ENCODE results near the gene SMR3A.

DNA sequence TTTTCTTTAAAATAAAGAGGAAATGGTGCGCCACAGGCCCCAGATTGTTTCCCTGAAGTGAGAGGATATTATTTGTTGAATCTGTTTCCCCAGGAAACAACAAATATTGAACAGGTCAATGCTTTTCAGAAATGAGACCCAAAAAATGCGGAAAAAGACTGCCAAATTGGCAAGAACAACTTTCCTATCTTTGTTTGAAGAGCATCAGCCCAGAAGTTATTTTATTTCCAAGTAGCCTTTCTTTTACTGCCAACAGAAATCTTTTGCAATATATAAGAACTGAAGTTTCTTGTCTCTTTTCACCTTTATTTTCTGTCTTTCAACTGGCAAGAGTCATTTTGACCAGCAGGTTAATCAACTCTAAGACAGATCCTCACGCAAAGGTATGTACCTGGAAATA lies at the start of gene SMR3A:
- TF ChIP-seq, protein P1, sequence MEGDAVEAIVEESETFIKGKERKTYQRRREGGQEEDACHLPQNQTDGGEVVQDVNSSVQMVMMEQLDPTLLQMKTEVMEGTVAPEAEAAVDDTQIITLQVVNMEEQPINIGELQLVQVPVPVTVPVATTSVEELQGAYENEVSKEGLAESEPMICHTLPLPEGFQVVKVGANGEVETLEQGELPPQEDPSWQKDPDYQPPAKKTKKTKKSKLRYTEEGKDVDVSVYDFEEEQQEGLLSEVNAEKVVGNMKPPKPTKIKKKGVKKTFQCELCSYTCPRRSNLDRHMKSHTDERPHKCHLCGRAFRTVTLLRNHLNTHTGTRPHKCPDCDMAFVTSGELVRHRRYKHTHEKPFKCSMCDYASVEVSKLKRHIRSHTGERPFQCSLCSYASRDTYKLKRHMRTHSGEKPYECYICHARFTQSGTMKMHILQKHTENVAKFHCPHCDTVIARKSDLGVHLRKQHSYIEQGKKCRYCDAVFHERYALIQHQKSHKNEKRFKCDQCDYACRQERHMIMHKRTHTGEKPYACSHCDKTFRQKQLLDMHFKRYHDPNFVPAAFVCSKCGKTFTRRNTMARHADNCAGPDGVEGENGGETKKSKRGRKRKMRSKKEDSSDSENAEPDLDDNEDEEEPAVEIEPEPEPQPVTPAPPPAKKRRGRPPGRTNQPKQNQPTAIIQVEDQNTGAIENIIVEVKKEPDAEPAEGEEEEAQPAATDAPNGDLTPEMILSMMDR (IDR thresholded peaks at IDR 0.05): no peak
- no peak for TF ChIP-seq POLR2A (IDR thresholded peaks at IDR 0.05)
- TF ChIP-seq EP300 (IDR thresholded peaks at IDR 0.05): no peak
